D721Med (cell line): ENCODE results near the gene WDR93.

Experiments used
- DNase-seq: peaks from one replicate; pipeline ENCODE4 v3.0.0; 2011; ENCODE audit warnings: low spot score; ENCODE audit not compliant: insufficient read length
- FAIRE-seq: peaks from 2 replicates; lab custom pipeline; 2011; peaks lifted over from hg19 to GRCh38; lab: Jason Lieb, UNC
- CTCF ChIP-seq: IDR thresholded peaks from 2 replicates; pipeline ENCODE4 v1.5.1; 2012; ENCODE audit warnings: mild to moderate bottlenecking, control low read depth; ENCODE audit not compliant: insufficient read depth; ENCODE audit errors: missing control alignments

WDR93 gene

GRCh38 chr15:89724621-89725020 is 34.0 kb downstream of the WDR93 start:
- DNase-seq, result no peak
- TF ChIP-seq CTCF, result no peak
- FAIRE-seq, result no peak

- no peak for TF ChIP-seq CTCF
- no peak for FAIRE-seq
- DNase-seq, result no peak
These were observed 34.5 kb downstream of the WDR93 start for GRCh38 chr15:89725064-89725463.

- DNase-seq, result no peak
- TF ChIP-seq CTCF, result no peak
- no peak for FAIRE-seq
These were observed 37.6 kb downstream of the WDR93 start for GRCh38 chr15:89728254-89728653.

- DNase-seq (no peak), FAIRE-seq (no peak)
- TF ChIP-seq CTCF, result no peak
These were observed 40.7 kb downstream of the WDR93 start for GRCh38 chr15:89731275-89731674.

GRCh38 chr15:89732451-89733172 is 42.0 kb downstream of the WDR93 start:
- no peak for TF ChIP-seq CTCF
- FAIRE-seq, result no peak
- DNase-seq, result no peak

- no peak for DNase-seq
- FAIRE-seq, result no peak
- TF ChIP-seq CTCF, result no peak
These were observed 45.2 kb downstream of the WDR93 start for GRCh38 chr15:89735773-89736172.

GRCh38 chr15:89740137-89740536 is 49.5 kb downstream of the WDR93 start:
- TF ChIP-seq CTCF, result peak; percentile 89
- peak; percentile 72 for DNase-seq
- peak; percentile 89 for FAIRE-seq
